ENCODE data around the gene UTP20.

The UTP20 gene

DNA sequence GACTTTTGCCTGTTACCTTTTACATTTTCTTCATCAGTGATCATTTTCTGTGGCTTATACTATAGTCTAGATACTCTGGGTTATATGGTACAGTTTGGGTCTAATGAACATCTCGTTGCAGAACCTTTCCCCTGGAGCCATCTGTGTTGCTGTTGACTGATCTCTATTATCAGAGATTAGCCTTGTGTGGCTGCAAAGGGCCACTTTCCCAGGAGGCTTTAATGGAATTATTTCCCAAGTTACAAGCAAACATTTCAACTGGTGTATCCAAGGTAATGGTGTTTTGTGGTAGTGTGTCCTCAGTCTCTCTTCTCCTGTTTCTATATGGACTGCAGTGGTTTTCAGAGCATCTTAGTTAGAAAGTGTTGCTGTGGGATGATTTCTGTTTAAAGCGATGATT, 25.9 kb downstream of the UTP20 start:
- H3K4me1 ChIP-seq (ENCODE audit: control insufficient read depth in 1 of 2, insufficient read depth in 2 of 2, low read length in 2 of 2) = no peaks in the 10 kb centered on the region
- H3K4me2 ChIP-seq (ENCODE audit: low read length) = no peak overlapping the region
- no peaks in the 10 kb centered on the region for H3K79me1 ChIP-seq (ENCODE audit: low read length)
- H2AK5ac ChIP-seq (ENCODE audit: low read length) = no peak overlapping the region
- H3K27me3 ChIP-seq (ENCODE audit: insufficient read depth, low read length) = no peaks in the 10 kb centered on the region
- no CpG with 5 or more reads among the region's 2 CpGs for WGBS (ENCODE audit: extremely low coverage, insufficient coverage, insufficient read length)
- no peak for DNase-seq
- H3K36me3 ChIP-seq (ENCODE audit: control insufficient read depth in 1 of 2, insufficient read depth in 2 of 2, low read length in 2 of 2) = peaks cover 11 to 18% of the 10 kb centered on the region in 2 experiments
- H4K91ac ChIP-seq (ENCODE audit: low read depth, low read length) = no peak overlapping the region
- H2BK120ac ChIP-seq (ENCODE audit: insufficient read depth, low read length, poor library complexity) = no peak overlapping the region
- H2BK12ac ChIP-seq (ENCODE audit: low read length) = no peak overlapping the region
- H3K9ac ChIP-seq (ENCODE audit: low read length) = no peak overlapping the region
- no peak overlapping the region for H2BK5ac ChIP-seq (ENCODE audit: low read depth, low read length, poor library complexity)
- no peak overlapping the region for H4K8ac ChIP-seq (ENCODE audit: low read depth, low read length)
- no peaks in the 10 kb centered on the region for H3K79me2 ChIP-seq (ENCODE audit: control insufficient read depth, insufficient read depth, low read length, poor library complexity)
- H3K9me3 ChIP-seq (ENCODE audit: insufficient read depth, low read depth, low read length) = no peaks in the 10 kb centered on the region
- H2AFZ ChIP-seq (ENCODE audit: insufficient read depth, low read length, poor library complexity) = no peak overlapping the region
- H3K4me3 ChIP-seq (ENCODE audit: low read depth, low read length) = no peak overlapping the region
- H3K18ac ChIP-seq (ENCODE audit: low read length) = no peak overlapping the region
- no peak overlapping the region for H3K23ac ChIP-seq (ENCODE audit: low read length)
- no peak overlapping the region for H3K27ac ChIP-seq (ENCODE audit: low read depth, low read length)
- H4K12ac ChIP-seq (ENCODE audit: low read depth, low read length) = no peak overlapping the region
- H3K14ac ChIP-seq (ENCODE audit: low read length) = no peak overlapping the region
- no peak overlapping the region for H3K4ac ChIP-seq (ENCODE audit: low read depth, low read length)

- Histone ChIP-seq H3K14ac (ENCODE audit: low read length) (no peak overlapping the region), H3K36me3 (ENCODE audit: control insufficient read depth in 1 of 2, insufficient read depth in 2 of 2, low read length in 2 of 2) (peaks cover 5% of the 10 kb centered on the region in 2 experiments), H4K8ac (ENCODE audit: low read depth, low read length) (no peak overlapping the region), H3K27ac (ENCODE audit: low read depth, low read length) (no peak overlapping the region), H2BK120ac (ENCODE audit: insufficient read depth, low read length, poor library complexity) (no peak overlapping the region), H2AFZ (ENCODE audit: insufficient read depth, low read length, poor library complexity) (no peak overlapping the region), H3K9ac (ENCODE audit: low read length) (no peak overlapping the region), H3K4me1 (ENCODE audit: control insufficient read depth in 1 of 2, insufficient read depth in 2 of 2, low read length in 2 of 2) (no peaks in the 10 kb centered on the region), H4K91ac (ENCODE audit: low read depth, low read length) (no peak overlapping the region), H3K4me2 (ENCODE audit: low read length) (no peak overlapping the region), H2AK5ac (ENCODE audit: low read length) (no peak overlapping the region), H3K23ac (ENCODE audit: low read length) (no peak overlapping the region), H3K27me3 (ENCODE audit: insufficient read depth, low read length) (no peaks in the 10 kb centered on the region), H3K79me2 (ENCODE audit: control insufficient read depth, insufficient read depth, low read length, poor library complexity) (no peaks in the 10 kb centered on the region), H3K79me1 (ENCODE audit: low read length) (peaks cover 2% of the 10 kb centered on the region), H3K4ac (ENCODE audit: low read depth, low read length) (no peak overlapping the region), H3K4me3 (ENCODE audit: low read depth, low read length) (no peak overlapping the region), H3K9me3 (ENCODE audit: insufficient read depth, low read depth, low read length) (no peaks in the 10 kb centered on the region), H2BK5ac (ENCODE audit: low read depth, low read length, poor library complexity) (no peak overlapping the region), H2BK12ac (ENCODE audit: low read length) (no peak overlapping the region), H3K18ac (ENCODE audit: low read length) (no peak overlapping the region), H4K12ac (ENCODE audit: low read depth, low read length) (no peak overlapping the region)
- DNase-seq = no peak
These were observed 42.6 kb downstream of the UTP20 start for GRCh38 chr12:101322480-101322879.

- no peaks in the 10 kb centered on the region for H3K27me3 ChIP-seq (ENCODE audit: insufficient read depth, low read length)
- H3K4me3 ChIP-seq (ENCODE audit: low read depth, low read length) = no peak overlapping the region
- no peaks in the 10 kb centered on the region for H3K9me3 ChIP-seq (ENCODE audit: insufficient read depth, low read depth, low read length)
These were observed 43.4 kb downstream of the UTP20 start for GRCh38 chr12:101323255-101323654.

DNA sequence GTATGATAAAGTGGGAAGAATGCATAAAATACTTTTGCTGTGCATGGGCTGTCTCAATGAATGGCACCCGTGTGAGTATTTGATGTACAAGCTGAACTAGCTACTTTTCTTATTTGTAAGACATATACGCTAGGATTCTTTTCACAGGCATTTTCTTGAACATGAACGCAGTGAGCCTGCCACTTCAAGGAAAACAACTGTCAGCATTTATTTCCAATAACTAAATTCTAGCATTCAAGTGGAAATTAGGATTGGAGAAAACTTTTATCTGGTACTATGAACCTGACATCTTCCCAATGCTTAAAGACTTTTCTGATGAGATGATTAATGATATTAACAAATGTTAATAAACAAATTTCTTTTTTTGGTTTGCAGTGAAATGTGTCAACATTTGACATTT, 45.7 kb downstream of the UTP20 start:
- no peak overlapping the region for H3K18ac ChIP-seq (ENCODE audit: low read length)
- H2AK5ac ChIP-seq (ENCODE audit: low read length) = no peak overlapping the region
- WGBS (ENCODE audit: extremely low coverage, insufficient coverage, insufficient read length) = no CpG with 5 or more reads among the region's 3 CpGs
- no peak overlapping the region for H4K8ac ChIP-seq (ENCODE audit: low read depth, low read length)
- no peak overlapping the region for H3K23ac ChIP-seq (ENCODE audit: low read length)
- no peak overlapping the region for H3K14ac ChIP-seq (ENCODE audit: low read length)
- no peak overlapping the region for H3K4ac ChIP-seq (ENCODE audit: low read depth, low read length)
- H2BK5ac ChIP-seq (ENCODE audit: low read depth, low read length, poor library complexity) = no peak overlapping the region
- H2BK120ac ChIP-seq (ENCODE audit: insufficient read depth, low read length, poor library complexity) = no peak overlapping the region
- no peaks in the 10 kb centered on the region for H3K79me2 ChIP-seq (ENCODE audit: control insufficient read depth, insufficient read depth, low read length, poor library complexity)
- H3K36me3 ChIP-seq (ENCODE audit: control insufficient read depth in 1 of 2, insufficient read depth in 2 of 2, low read length in 2 of 2) = peaks cover 4 to 8% of the 10 kb centered on the region in 2 experiments
- H3K27me3 ChIP-seq (ENCODE audit: insufficient read depth, low read length) = no peaks in the 10 kb centered on the region
- H3K27ac ChIP-seq (ENCODE audit: low read depth, low read length) = no peak overlapping the region
- no peak overlapping the region for H4K91ac ChIP-seq (ENCODE audit: low read depth, low read length)
- no peak overlapping the region for H3K9ac ChIP-seq (ENCODE audit: low read length)
- H4K12ac ChIP-seq (ENCODE audit: low read depth, low read length) = no peak overlapping the region
- no peaks in the 10 kb centered on the region for H3K4me1 ChIP-seq (ENCODE audit: control insufficient read depth in 1 of 2, insufficient read depth in 2 of 2, low read length in 2 of 2)
- no peak overlapping the region for H2AFZ ChIP-seq (ENCODE audit: insufficient read depth, low read length, poor library complexity)
- H3K79me1 ChIP-seq (ENCODE audit: low read length) = peaks cover 2% of the 10 kb centered on the region
- no peak overlapping the region for H3K4me2 ChIP-seq (ENCODE audit: low read length)
- no peak overlapping the region for H3K4me3 ChIP-seq (ENCODE audit: low read depth, low read length)
- H3K9me3 ChIP-seq (ENCODE audit: insufficient read depth, low read depth, low read length) = no peaks in the 10 kb centered on the region
- DNase-seq = no peak
- H2BK12ac ChIP-seq (ENCODE audit: low read length) = no peak overlapping the region

More at GRCh38 chr12:101323255-101323654, 43.4 kb downstream of the UTP20 start:
- H3K4me2 ChIP-seq (ENCODE audit: low read length) = no peak overlapping the region
- no peak overlapping the region for H3K14ac ChIP-seq (ENCODE audit: low read length)
- no peak for DNase-seq
- no CpG with 5 or more reads among the region's 1 CpG for WGBS (ENCODE audit: extremely low coverage, insufficient coverage, insufficient read length)
- H4K8ac ChIP-seq (ENCODE audit: low read depth, low read length) = no peak overlapping the region
- no peak overlapping the region for H2AFZ ChIP-seq (ENCODE audit: insufficient read depth, low read length, poor library complexity)
- H2AK5ac ChIP-seq (ENCODE audit: low read length) = no peak overlapping the region
- H3K27ac ChIP-seq (ENCODE audit: low read depth, low read length) = no peak overlapping the region
- H2BK5ac ChIP-seq (ENCODE audit: low read depth, low read length, poor library complexity) = no peak overlapping the region
- no peaks in the 10 kb centered on the region for H3K4me1 ChIP-seq (ENCODE audit: control insufficient read depth in 1 of 2, insufficient read depth in 2 of 2, low read length in 2 of 2)
- no peak overlapping the region for H3K18ac ChIP-seq (ENCODE audit: low read length)
- H4K91ac ChIP-seq (ENCODE audit: low read depth, low read length) = no peak overlapping the region
- H3K79me2 ChIP-seq (ENCODE audit: control insufficient read depth, insufficient read depth, low read length, poor library complexity) = no peaks in the 10 kb centered on the region
- H4K12ac ChIP-seq (ENCODE audit: low read depth, low read length) = no peak overlapping the region
- H3K79me1 ChIP-seq (ENCODE audit: low read length) = peaks cover 2% of the 10 kb centered on the region
- peaks cover 4 to 5% of the 10 kb centered on the region in 2 experiments for H3K36me3 ChIP-seq (ENCODE audit: control insufficient read depth in 1 of 2, insufficient read depth in 2 of 2, low read length in 2 of 2)
- H3K4ac ChIP-seq (ENCODE audit: low read depth, low read length) = no peak overlapping the region
- no peak overlapping the region for H2BK120ac ChIP-seq (ENCODE audit: insufficient read depth, low read length, poor library complexity)
- no peak overlapping the region for H2BK12ac ChIP-seq (ENCODE audit: low read length)
- no peak overlapping the region for H3K9ac ChIP-seq (ENCODE audit: low read length)
- H3K23ac ChIP-seq (ENCODE audit: low read length) = no peak overlapping the region

Data from trophoblast cell (in vitro differentiated cells and primary cell).